ENCODE results near the gene ELL2. TPM values are rescaled to one million over a fixed set of nuclear protein-coding genes. Genes with fewer than 3 reads are reported as not detected.

Gene ELL2
- total RNA-seq, 4 donors from 2014 or later: 5.8 to 46.8 (median 19.7) TPM

- H3K27me3 ChIP-seq: no peaks in the 10 kb centered on the region
- no peak for DNase-seq
- H3K4me3 ChIP-seq: no peak overlapping the region
- in situ Hi-C loops (cut with MboI; ENCODE audit: low pct_ligation_motif_present in 1 of 4, low pct_unique_long_range_greater_than_20kb in 1 of 4, low sequenced_read_pairs in 3 of 4) (no loop called here), intact Hi-C loops (cut with DNase I; ENCODE audit: low total_unique reads) (no loop called here)
- H3K36me3 ChIP-seq: no peaks in the 10 kb centered on the region
- H3K9me3 ChIP-seq: no peaks in the 10 kb centered on the region
- WGBS, 2 donors (ENCODE audit: low coverage in 1 of 2): 10 to 48% methylated on average over 3 to 4 of the region's 4 CpGs
- H3K27ac ChIP-seq: peak overlapping the region in 3 of 4 donors; percentile 5 to 53 (median 16)
- TF ChIP-seq POLR2A (IDR thresholded peaks at IDR 0.05): no peak
- no peak for TF ChIP-seq POLR2AphosphoS5 (IDR thresholded peaks at IDR 0.05)
- TF ChIP-seq EP300 (IDR thresholded peaks at IDR 0.05; ENCODE audit: low read depth): no peak
- no peak for TF ChIP-seq CTCF (IDR thresholded peaks at IDR 0.05)
- H3K4me1 ChIP-seq: peaks cover 0 to 14% (median 10%) of the 10 kb centered on the region in 4 donors
Measured at GRCh38 chr5:95924720-95925377, 36.8 kb downstream of the ELL2 start.

GRCh38 chr5:95923918-95924544 is 37.6 kb downstream of the ELL2 start:
- H3K36me3 ChIP-seq: no peaks in the 10 kb centered on the region
- H3K4me3 ChIP-seq: no peak overlapping the region
- DNase-seq: no peak
- peaks cover 0 to 14% (median 11%) of the 10 kb centered on the region in 4 donors for H3K4me1 ChIP-seq
- in situ Hi-C loops (cut with MboI; ENCODE audit: low pct_ligation_motif_present in 1 of 4, low pct_unique_long_range_greater_than_20kb in 1 of 4, low sequenced_read_pairs in 3 of 4): no loop called here
- 84 to 89% methylated on average over 2 of the region's 2 CpGs for WGBS, 2 donors (ENCODE audit: low coverage in 1 of 2)
- TF ChIP-seq POLR2AphosphoS5 (IDR thresholded peaks at IDR 0.05) (no peak), EP300 (IDR thresholded peaks at IDR 0.05; ENCODE audit: low read depth) (no peak), CTCF (IDR thresholded peaks at IDR 0.05) (no peak), POLR2A (IDR thresholded peaks at IDR 0.05) (no peak)
- no peaks in the 10 kb centered on the region for H3K9me3 ChIP-seq
- peak overlapping the region in 2 of 4 donors; percentile 0 to 42 for H3K27ac ChIP-seq
- intact Hi-C loops (cut with DNase I; ENCODE audit: low total_unique reads): no loop called here
- no peaks in the 10 kb centered on the region for H3K27me3 ChIP-seq

- Histone ChIP-seq H3K27me3 (no peaks in the 10 kb centered on the region), H3K27ac (no peak overlapping the region), H3K9me3 (no peaks in the 10 kb centered on the region), H3K36me3 (no peaks in the 10 kb centered on the region), H3K4me3 (no peak overlapping the region), H3K4me1 (peaks cover 2 to 19% (median 13%) of the 10 kb centered on the region in 4 donors)
- TF ChIP-seq POLR2AphosphoS5 (IDR thresholded peaks at IDR 0.05) (no peak), POLR2A (IDR thresholded peaks at IDR 0.05) (no peak), CTCF (IDR thresholded peaks at IDR 0.05) (no peak), EP300 (IDR thresholded peaks at IDR 0.05; ENCODE audit: low read depth) (no peak)
- in situ Hi-C loops (cut with MboI; ENCODE audit: low pct_ligation_motif_present in 1 of 4, low pct_unique_long_range_greater_than_20kb in 1 of 4, low sequenced_read_pairs in 3 of 4) (no loop called here), intact Hi-C loops (cut with DNase I; ENCODE audit: low total_unique reads) (no loop called here)
- 95 to 100% methylated on average over 2 to 3 of the region's 3 CpGs for WGBS, 2 donors (ENCODE audit: low coverage in 1 of 2)
- no peak for DNase-seq
Measured at GRCh38 chr5:95922798-95923197, 38.9 kb downstream of the ELL2 start.

GRCh38 chr5:95921501-95921900 is 40.1 kb downstream of the ELL2 start:
- WGBS, 2 donors (ENCODE audit: low coverage in 1 of 2): 91 to 100% methylated on average over 3 of the region's 3 CpGs
- Histone ChIP-seq H3K4me1 (peaks cover 2 to 19% (median 15%) of the 10 kb centered on the region in 4 donors), H3K9me3 (no peaks in the 10 kb centered on the region), H3K4me3 (no peak overlapping the region), H3K27ac (no peak overlapping the region), H3K36me3 (no peaks in the 10 kb centered on the region), H3K27me3 (no peaks in the 10 kb centered on the region)
- no peak for DNase-seq
- TF ChIP-seq POLR2AphosphoS5 (IDR thresholded peaks at IDR 0.05) (no peak), EP300 (IDR thresholded peaks at IDR 0.05; ENCODE audit: low read depth) (no peak), CTCF (IDR thresholded peaks at IDR 0.05) (no peak), POLR2A (IDR thresholded peaks at IDR 0.05) (no peak)
- in situ Hi-C loops (cut with MboI; ENCODE audit: low pct_ligation_motif_present in 1 of 4, low pct_unique_long_range_greater_than_20kb in 1 of 4, low sequenced_read_pairs in 3 of 4) (no loop called here), intact Hi-C loops (cut with DNase I; ENCODE audit: low total_unique reads) (no loop called here)
